ENCODE data around the gene LHPP.

The LHPP gene

GRCh38 chr10:124652701-124653100 lies 191.1 kb downstream of the LHPP start:
- FAIRE-seq, result no peak
- DNase-seq (ENCODE audit: insufficient read length, low spot score), result no peak
- no peak for TF ChIP-seq CTCF (IDR thresholded peaks at IDR 0.05; ENCODE audit: insufficient read depth, missing control alignments)

GRCh38 chr10:124653311-124653710 lies 191.7 kb downstream of the LHPP start:
- no peak for FAIRE-seq
- DNase-seq (ENCODE audit: insufficient read length, low spot score), result no peak
- TF ChIP-seq CTCF (IDR thresholded peaks at IDR 0.05; ENCODE audit: insufficient read depth, missing control alignments), result no peak

- DNase-seq (ENCODE audit: insufficient read length, low spot score) (no peak), FAIRE-seq (no peak)
- no peak for TF ChIP-seq CTCF (IDR thresholded peaks at IDR 0.05; ENCODE audit: insufficient read depth, missing control alignments)
These were observed 192.4 kb downstream of the LHPP start for GRCh38 chr10:124653811-124654651.

GRCh38 chr10:124654686-124655085 lies 193.1 kb downstream of the LHPP start:
- DNase-seq (ENCODE audit: insufficient read length, low spot score) (no peak), FAIRE-seq (no peak)
- no peak for TF ChIP-seq CTCF (IDR thresholded peaks at IDR 0.05; ENCODE audit: insufficient read depth, missing control alignments)

- DNase-seq (ENCODE audit: insufficient read length, low spot score) (no peak), FAIRE-seq (no peak)
- no peak for TF ChIP-seq CTCF (IDR thresholded peaks at IDR 0.05; ENCODE audit: insufficient read depth, missing control alignments)
These were observed 193.8 kb downstream of the LHPP start for GRCh38 chr10:124655191-124656112.

GRCh38 chr10:124656113-124656490 lies 194.5 kb downstream of the LHPP start:
- FAIRE-seq, result no peak
- no peak for DNase-seq (ENCODE audit: insufficient read length, low spot score)
- no peak for TF ChIP-seq CTCF (IDR thresholded peaks at IDR 0.05; ENCODE audit: insufficient read depth, missing control alignments)

All from D721Med (cell line).